ENCODE measurements around the gene MXRA7.

MXRA7 gene, protein sequence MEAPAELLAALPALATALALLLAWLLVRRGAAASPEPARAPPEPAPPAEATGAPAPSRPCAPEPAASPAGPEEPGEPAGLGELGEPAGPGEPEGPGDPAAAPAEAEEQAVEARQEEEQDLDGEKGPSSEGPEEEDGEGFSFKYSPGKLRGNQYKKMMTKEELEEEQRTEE

DNA sequence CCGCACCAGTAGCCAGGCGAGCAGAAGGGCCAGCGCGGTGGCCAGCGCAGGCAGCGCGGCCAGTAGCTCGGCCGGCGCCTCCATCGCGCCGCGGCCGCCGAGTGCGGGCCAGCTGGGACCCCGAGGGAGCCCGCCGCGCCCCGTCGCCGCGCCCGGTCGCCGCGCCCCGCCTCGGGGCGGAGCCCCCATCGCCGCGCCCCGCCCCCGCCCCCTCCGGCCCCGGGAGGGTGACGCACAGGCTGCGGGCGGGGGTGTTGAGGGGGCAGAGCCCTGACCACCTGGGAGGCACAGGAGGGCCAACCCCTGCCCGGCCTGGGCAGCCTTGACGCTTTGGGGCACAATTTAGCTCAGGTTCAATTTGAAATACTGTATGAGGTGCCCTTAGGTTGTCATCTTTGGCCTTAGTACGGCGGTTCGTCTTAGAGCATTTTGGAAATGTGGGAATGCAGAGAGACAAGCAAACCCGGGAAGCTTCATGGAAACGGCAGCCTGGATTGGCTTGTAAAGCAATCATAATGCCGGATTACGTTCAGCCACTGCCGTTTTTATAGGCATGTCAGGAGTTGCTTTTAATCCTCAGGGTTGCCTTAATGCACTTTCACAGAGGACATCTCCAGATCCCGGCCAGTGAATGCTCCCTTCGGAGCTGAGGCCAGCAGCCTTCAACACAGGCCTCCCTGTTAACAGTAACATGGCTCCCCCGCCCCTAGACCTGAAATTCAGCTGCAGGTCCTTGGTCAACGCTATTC lies at the start of gene MXRA7:
MXRA7 (minus strand) TSS at position 103 of the 749 bp plus-strand sequence; CDS start at position 84, 19 bp downstream.
- TF ChIP-seq, protein P1, sequence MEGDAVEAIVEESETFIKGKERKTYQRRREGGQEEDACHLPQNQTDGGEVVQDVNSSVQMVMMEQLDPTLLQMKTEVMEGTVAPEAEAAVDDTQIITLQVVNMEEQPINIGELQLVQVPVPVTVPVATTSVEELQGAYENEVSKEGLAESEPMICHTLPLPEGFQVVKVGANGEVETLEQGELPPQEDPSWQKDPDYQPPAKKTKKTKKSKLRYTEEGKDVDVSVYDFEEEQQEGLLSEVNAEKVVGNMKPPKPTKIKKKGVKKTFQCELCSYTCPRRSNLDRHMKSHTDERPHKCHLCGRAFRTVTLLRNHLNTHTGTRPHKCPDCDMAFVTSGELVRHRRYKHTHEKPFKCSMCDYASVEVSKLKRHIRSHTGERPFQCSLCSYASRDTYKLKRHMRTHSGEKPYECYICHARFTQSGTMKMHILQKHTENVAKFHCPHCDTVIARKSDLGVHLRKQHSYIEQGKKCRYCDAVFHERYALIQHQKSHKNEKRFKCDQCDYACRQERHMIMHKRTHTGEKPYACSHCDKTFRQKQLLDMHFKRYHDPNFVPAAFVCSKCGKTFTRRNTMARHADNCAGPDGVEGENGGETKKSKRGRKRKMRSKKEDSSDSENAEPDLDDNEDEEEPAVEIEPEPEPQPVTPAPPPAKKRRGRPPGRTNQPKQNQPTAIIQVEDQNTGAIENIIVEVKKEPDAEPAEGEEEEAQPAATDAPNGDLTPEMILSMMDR (conservative IDR thresholded peaks at IDR 0.05; ENCODE audit: low read depth, low read length) = no peak
- DNase-seq (ENCODE audit: low read depth) = peak; percentile 60
- H3K4me3 ChIP-seq (ENCODE audit: low read depth, low read length) = peak within 1 kb of the TSS; percentile 79

DNA sequence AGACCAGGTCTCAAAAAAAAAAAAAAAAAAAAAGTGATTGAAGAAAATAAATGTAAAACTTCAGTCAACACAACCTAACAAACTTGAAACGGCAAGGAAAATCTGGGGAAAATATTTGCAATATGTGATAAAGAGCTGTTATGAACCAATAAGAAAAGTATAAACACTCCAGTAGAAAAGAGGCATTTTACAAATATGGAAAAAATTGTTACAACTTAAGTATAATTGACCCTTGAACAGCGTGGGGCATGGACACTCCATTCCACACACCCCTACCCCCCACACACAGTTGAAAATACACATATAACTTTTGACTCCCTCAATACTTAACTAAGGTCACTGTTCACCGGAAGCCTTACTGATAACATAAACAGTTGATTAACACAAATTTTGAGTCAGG lies 47.8 kb upstream of the MXRA7 start:
- DNase-seq (ENCODE audit: low read depth) = no peak
- TF ChIP-seq, protein P1 (conservative IDR thresholded peaks at IDR 0.05; ENCODE audit: low read depth, low read length) = no peak
- no peak overlapping the region for H3K4me3 ChIP-seq (ENCODE audit: low read depth, low read length)

- H3K4me3 ChIP-seq (ENCODE audit: low read depth, low read length) = no peak overlapping the region
- TF ChIP-seq, protein P1 (conservative IDR thresholded peaks at IDR 0.05; ENCODE audit: low read depth, low read length) = no peak
- no peak for DNase-seq (ENCODE audit: low read depth)
These were observed 46.5 kb upstream of the MXRA7 start for GRCh38 chr17:76757256-76757655.

DNA sequence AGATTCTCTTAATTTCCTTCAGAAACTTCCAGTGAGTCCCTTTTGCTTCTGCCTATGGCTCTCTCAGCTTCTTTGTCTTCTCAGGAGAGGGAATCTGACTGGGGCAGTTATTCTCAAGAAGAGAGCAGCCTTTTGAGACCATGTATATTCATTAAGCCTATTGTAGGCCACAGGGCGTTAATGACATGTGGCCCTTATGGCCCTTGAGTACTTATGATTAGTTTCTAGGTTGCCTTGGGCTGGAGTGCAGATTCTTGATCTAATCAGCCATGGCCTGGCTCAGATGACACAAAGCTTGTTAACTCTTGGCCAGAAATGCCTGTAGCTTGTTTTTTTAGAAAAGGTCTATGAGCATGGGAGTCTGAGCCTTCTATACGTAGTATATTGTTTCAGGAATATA lies 44.5 kb upstream of the MXRA7 start:
- no peak overlapping the region for H3K4me3 ChIP-seq (ENCODE audit: low read depth, low read length)
- TF ChIP-seq, protein P1 (conservative IDR thresholded peaks at IDR 0.05; ENCODE audit: low read depth, low read length) = no peak
- no peak for DNase-seq (ENCODE audit: low read depth)

DNA sequence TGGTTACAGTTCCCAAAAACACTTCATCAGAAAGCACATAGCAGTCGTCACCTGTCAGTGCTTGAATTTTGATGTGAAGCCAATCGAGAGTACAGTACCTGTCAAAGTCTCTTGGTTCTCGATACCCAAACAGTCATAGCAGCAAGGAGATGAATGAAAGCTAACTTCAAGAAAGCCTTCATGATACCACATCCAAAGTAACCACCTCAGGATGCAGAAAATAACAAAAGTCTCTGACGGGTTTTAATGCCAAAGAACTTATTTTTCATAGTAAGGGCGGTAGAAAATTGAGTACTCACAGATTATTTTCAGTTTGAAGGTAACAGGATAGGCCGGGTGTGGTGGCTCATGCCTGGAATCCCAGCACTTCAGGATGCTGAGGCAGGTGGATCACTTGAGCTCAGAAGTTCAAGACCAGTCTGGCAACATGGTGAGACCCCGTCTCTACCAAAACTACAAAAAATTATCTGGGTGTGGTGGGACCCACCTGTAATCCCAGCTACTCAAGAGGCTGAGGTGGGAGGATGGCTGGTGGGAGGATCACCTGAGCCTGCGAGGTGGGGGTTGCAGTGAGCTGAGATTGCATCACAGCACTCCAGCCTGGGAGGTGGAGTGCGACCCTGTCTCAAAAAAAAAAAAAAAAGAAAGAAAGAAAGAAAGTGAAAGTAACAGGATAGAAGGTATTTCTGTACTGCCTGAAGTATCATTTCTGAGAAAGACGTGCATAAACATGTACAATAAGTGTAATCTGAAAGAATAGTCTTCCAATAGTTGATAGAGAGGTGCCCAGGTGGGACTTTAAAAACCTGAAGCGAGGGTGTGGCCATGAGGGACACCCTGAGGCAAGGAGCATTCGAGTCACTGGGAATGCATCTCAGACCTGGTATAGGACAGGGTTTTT lies 42.5 kb upstream of the MXRA7 start:
- DNase-seq (ENCODE audit: low read depth) = no peak
- H3K4me3 ChIP-seq (ENCODE audit: low read depth, low read length) = no peak overlapping the region
- TF ChIP-seq, protein P1 (conservative IDR thresholded peaks at IDR 0.05; ENCODE audit: low read depth, low read length) = no peak

GRCh38 chr17:76752006-76752405 lies 41.2 kb upstream of the MXRA7 start:
- no peak for DNase-seq (ENCODE audit: low read depth)
- TF ChIP-seq, protein P1 (conservative IDR thresholded peaks at IDR 0.05; ENCODE audit: low read depth, low read length) = no peak
- H3K4me3 ChIP-seq (ENCODE audit: low read depth, low read length) = no peak overlapping the region

Measured in choroid plexus epithelial cell (primary cell).